ENCODE measurements around the gene YEATS2.

The YEATS2 gene

DNA sequence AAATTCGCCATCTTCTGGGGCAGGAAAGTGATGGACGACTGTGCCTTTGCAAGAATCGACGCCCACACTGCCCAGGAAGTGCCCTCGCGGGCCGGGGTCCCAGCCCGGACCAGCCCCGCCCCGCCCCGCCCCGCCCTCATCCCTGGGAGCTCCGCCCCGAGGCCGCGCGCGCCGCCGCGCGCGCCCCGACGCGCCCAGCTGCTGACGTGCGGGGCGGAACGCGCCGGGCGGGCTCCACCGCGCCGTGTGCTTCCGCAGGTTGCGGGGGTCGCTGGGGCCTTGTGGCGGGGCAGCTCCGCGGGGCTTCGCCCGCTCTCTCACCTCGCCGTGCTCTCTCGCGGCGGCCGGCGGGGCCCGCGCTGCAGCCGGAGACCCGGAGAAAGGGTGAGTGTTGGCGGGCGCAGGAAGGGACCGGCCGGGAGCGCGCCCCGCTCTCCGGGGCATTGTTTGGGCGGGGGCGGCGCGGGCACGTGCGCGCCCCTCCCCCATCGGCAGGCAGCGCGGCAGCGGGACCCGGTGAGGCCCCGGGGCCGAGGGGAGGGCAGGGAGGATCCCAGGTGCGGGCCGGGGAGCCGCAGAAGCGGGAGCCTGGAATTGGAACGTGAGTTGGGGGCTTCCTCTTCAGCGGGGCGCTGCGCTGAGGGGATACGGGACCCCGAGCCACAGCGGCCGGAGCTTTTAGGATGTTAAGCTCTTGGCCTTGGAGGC, at the start of gene YEATS2:
TSS of gene YEATS2 (plus strand) at position 188 of the 708 bp plus-strand sequence. CDS start 17,366 bp downstream, outside the sequence.
- H3K4me3 ChIP-seq, result peak within 1 kb of the TSS; percentile 100
- peak within 1 kb of the TSS; percentile 91 to 95 for H3K27ac ChIP-seq
- no peak for TF ChIP-seq CTCF (IDR thresholded peaks at IDR 0.05)
- DNase-seq (ENCODE audit: low spot score), result peak; percentile 75

- no peak overlapping the region for H3K27ac ChIP-seq
- no peak overlapping the region for H3K4me3 ChIP-seq
- no peak for TF ChIP-seq CTCF (IDR thresholded peaks at IDR 0.05)
- no peak for DNase-seq (ENCODE audit: low spot score)
These were observed 47.0 kb upstream of the YEATS2 start for GRCh38 chr3:183650554-183650953.

- TF ChIP-seq CTCF (IDR thresholded peaks at IDR 0.05), result no peak
- DNase-seq (ENCODE audit: low spot score), result no peak
- no peak overlapping the region for H3K4me3 ChIP-seq
- H3K27ac ChIP-seq, result no peak overlapping the region
These were observed 44.2 kb upstream of the YEATS2 start for GRCh38 chr3:183653209-183654064.

DNA sequence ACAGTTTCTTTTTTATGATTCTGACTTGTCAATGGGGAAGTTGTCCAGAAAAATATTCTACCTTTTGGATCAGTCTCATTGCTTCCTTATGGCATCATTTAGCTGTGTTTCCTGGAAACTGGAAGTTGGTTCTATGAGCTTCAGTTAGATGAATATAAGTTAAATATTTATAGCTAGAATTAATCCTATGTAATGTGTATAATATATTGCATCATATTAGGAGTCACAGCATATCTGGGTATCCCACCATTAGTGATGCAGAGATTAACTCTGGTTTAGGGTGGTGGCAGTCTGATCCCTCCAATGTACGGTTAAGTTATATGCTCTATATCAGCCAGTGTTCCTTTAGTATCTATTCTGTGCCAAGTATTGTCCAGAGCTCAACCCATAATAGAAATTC, 42.9 kb upstream of the YEATS2 start:
- no peak overlapping the region for H3K27ac ChIP-seq

DNA sequence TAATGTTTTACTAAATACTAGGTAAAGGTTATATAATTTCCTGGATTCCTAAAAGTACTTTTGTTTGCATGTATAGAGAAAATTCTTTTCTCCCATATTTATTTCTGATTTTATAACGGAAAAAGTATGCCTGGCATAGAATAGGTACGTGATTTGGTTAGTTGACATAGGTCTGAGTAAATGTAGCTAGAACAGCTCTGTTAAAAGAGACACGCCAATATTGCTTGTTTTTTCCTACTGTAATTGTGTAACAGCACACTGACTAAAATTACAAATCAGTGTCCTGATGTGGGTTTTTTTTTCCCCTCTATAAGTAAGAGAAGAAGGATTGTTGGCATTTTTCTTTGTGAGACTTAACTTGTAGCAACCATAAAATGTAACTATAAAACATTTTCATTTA, 35.5 kb upstream of the YEATS2 start:
- Histone ChIP-seq H3K27ac (no peak overlapping the region), H3K4me3 (no peak overlapping the region)
- DNase-seq (ENCODE audit: low spot score), result no peak
- no peak for TF ChIP-seq CTCF (IDR thresholded peaks at IDR 0.05)

More for the DNA sequence above, 42.9 kb upstream of the YEATS2 start:
- no peak for DNase-seq (ENCODE audit: low spot score)
- TF ChIP-seq CTCF (IDR thresholded peaks at IDR 0.05), result no peak
- H3K4me3 ChIP-seq, result no peak overlapping the region

DNA sequence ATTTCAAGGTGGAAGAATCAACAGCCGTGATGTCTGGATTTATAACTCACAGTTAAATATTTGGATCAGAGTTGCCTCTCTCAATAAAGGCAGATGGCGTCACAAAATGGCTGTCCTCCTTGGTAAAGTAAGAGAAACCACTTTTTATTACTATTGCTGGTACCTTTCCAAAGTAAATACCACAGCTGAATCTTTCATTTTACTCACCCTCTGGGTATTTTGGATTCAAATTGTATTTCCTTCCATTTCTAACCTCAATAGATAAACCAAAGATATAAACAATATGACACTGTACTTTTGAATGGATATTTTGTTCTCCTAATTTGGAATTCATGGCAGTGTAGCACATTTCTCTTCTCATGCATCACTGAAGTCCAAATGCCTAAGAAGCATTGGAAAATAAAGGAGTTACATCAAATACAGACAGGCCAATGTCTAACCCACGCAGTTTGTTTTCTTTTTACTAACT, 32.6 kb upstream of the YEATS2 start:
- H3K27ac ChIP-seq, result no peak overlapping the region
- H3K4me3 ChIP-seq, result no peak overlapping the region
- no peak for DNase-seq (ENCODE audit: low spot score)

More for the DNA sequence above, 32.6 kb upstream of the YEATS2 start:
- no peak for TF ChIP-seq CTCF (IDR thresholded peaks at IDR 0.05)
